CD4-positive, alpha-beta T cell treated with Interleukin-17A for 4 hours (primary cell): ENCODE data around the gene RGS3.
"Not testable (repeated sequence)": the region's sequence is repeated elsewhere in the genome, so short reads cannot be mapped to it uniquely, and the experiment has no call there.

Source experiments
- DNase-seq: peaks from one replicate; pipeline ENCODE4 v3.0.0-alpha.2; 2020; ENCODE audit warnings: mixed read lengths

Gene RGS3

DNA sequence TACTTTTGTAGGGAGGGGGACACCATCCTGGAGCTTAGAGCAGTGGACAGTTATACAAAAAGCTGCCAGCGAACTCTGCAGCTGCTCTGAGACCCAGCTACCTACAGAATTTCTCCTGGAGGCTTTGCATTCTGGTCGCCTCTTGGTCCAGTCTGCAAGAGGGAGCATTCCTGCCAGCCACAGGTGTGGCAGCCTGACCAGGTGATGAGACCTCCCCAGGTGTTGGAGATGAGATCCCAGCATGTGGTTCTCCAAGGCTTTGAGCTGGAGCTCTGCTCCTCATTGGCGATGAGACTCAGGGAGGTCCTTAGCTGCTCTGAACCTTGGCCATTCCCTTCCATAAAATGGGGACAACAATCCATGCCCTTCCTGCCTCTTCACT lies 69.3 kb downstream of the RGS3 start:
- no peak for DNase-seq

DNA sequence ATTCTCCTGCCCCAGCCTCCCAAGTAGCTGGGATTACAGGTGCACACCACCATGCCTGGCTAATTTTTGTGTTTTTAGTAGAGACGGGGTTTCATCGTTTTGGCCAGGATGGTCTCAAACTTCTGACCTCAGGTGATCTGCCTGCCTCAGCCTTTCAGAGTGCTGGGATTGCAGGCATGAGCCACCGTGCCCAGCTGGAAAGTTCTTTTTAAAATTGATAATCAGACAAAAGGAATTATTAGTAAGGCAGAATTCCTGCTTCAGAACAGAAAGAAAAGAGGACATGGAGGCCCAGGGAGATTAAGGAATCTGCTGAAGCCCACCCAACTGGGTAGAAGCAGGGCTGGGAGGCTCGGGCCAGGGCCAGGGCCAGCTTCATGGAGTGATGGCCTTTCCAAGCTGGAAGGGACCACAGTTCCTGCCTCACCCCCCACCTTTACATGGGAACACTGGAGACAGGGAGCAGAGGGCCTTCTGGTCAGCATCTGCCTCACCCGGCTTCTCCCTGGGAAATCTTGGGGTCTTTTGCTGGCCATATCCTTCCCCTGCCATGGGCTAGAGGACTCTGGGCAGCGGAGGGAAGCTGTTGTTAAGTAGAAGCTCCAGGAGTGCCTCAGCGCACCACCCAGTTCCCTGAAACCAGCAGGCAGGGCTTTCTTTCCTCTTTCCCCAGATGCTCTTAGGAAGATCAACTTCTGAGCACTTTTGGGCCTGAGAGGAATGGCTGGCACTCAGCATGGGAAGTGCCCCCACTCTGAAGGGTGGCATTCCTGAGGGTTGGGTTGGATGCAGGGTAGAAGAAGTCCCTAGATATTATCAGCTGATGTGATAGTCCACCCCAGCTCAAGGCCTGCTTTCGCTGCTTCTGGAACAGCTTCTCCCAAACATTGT lies 70.1 kb downstream of the RGS3 start:
- DNase-seq: no peak

DNA sequence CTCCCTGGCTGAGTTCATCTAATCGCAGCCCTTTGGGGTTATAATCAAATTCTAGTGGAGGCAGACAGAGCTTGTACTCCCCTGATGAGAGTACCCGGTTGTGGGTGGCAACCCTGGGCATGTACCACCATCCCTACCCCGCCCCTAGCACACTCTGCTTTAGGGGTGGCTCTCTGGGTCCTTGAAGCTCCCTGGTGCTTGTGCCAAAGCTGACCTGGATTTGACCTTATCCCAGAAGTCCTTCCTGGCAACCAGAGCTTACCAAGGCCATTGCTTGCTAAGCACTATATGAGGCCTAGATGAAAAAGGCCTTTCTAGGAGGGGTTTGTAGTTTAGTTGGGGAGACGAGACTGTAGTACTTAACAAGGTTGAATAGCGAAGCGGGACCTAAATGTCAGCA lies 72.2 kb downstream of the RGS3 start:
- DNase-seq: no peak

DNA sequence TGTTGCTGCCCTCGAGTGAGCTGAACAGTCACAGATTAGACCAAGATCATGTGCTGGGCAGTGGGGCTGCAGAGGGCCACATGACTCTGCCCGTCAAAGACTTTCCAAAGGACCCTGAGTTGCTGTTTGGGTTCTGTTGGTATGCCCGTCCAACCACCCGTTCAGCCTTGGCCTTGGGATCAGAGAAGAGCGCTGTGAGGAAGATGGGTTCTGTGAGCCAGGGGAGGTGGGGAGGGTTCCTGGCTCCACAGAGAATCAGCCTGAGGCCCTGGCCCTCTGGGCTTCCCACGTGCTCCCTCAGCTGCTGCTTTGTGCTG lies 72.6 kb downstream of the RGS3 start:
- no peak for DNase-seq

DNA sequence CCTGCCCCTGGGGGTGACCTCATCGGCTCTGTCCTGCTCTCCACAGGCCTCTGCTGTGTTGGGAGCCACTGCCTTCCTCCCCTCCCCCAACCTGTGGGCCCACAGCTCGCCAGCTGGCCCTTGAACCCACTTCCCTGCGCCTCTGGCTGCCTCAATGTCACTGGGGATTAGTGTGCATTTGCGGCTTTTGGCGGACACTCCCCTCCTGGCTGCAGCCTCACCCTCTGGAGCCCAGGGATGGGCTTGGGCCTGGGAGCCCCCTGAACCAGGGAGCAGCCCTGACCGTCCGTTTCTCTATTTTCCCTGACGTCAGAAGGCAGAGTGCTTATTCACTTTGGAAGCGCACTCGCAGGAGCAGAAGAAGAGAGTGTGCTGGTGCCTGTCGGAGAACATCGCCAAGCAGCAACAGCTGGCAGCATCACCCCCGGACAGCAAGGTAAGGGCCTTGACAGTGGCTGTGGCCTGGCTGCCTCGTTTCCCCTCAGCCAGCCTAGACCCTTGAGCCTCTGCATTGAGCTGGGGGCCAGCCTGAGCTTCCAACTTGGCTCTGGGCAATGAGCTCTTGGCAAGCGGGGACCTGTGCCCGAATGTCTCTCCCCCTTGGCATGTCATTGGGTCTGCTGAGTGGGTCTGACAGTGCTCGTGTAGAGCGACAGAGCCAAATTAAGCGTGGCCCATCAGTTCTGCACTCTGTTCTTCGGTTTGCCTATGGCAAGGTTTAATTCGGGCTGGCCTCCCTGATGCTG lies 73.1 kb downstream of the RGS3 start:
- no peak for DNase-seq

- no peak for DNase-seq
Observed at GRCh38 chr9:113537229-113537810, 73.8 kb downstream of the RGS3 start.

GRCh38 chr9:113538131-113538530 lies 74.6 kb downstream of the RGS3 start:
- DNase-seq: no peak

DNA sequence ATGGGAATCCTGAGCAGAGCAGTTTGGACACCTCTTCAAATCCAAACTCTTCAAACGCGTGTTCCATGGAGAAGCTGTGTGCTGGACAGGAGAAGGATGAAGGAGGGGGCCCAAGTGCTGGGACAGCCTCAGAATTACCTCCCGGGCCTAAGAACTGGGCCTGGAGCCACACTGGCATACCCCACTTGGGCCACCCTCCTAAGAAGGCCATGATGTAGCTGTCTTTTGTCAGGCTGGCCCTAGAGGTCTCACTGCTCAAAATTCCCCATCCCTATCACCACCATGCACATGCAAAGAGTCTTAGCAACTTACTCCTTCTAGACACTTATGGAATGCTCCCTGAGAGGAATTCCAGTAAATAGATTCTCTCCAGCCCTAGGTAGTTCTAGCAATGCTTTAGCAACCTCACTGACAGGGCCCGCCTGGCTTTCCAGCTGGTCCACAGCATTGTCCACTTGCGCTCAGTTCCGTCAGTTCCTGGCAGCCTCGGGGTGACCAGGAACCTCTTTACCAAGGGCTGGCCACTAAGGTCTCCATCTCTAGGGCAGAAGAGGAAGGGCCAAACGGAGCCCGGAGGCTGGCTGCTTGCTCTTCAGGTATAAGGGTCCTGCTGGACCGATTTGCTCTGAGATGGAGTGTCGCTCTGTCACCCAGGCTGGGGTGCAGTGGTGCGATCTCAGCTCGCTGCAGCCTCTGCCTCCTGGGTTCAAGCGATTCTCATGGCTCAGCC lies 75.3 kb downstream of the RGS3 start:
- DNase-seq: no peak

- DNase-seq: no peak
Observed at GRCh38 chr9:113540466-113540865, 76.9 kb downstream of the RGS3 start.

DNA sequence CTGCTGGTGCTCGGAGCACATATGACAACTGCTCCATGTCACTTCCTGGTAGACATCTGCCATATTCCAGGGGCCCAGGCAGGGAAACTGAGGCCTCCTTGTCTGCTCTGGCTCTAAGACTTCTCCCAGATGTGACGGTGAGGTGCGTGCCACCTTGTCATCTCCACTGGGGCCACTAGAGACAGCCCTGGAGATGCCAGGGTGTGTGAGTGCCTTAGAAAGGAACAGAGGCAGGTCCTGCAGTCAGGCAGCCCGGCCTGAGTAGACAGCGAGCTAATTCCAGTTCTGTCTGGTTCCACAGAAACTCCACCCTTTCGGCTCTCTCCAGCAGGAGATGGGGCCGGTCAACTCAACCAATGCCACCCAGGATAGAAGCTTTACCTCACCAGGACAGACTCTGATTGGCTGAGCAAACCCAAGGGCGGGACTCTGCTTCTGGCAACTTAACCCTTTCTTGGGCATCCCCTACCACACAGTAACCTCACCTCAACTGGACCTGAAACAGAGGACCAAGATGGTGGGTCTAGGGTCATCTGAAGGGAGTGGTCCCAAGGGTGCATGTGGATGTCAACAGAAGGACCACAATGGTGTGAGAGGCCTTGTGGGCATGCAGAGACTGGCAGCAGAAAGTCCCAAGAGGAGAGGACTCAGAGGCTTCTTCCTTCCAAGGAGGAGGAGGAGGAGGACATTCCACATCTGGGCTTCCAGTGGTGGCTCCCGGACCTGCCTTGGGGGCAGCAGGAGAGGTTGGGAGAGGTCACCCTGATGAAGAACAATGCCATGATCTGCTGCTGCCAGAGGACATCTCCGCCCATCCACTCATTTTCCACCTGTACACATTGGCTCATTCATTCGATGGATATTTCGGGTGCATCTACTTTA lies 77.7 kb downstream of the RGS3 start:
- DNase-seq: no peak

DNA sequence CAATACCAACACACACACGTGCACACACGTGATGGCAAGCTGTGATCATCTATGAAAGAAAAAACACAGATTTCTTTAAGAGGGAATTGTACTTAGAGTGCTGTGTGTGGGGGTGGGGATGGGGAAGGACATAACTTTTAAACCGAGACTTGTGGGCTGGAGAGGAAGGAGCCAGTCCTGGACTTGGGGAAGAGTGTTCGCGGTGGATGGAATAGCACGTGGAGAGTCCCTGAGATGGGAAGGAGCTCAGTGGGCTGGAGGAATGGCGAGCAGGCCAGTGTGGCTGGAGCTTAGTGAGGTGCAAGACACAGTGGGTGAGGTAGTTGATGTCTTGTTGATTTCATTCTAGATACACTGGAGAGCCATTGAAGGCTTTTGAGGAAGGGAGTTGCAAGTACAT lies 78.5 kb downstream of the RGS3 start:
- DNase-seq: no peak

GRCh38 chr9:113542741-113543140 lies 79.2 kb downstream of the RGS3 start:
- DNase-seq: no peak

- no peak for DNase-seq
Observed at GRCh38 chr9:113543296-113543981, 79.9 kb downstream of the RGS3 start.

DNA sequence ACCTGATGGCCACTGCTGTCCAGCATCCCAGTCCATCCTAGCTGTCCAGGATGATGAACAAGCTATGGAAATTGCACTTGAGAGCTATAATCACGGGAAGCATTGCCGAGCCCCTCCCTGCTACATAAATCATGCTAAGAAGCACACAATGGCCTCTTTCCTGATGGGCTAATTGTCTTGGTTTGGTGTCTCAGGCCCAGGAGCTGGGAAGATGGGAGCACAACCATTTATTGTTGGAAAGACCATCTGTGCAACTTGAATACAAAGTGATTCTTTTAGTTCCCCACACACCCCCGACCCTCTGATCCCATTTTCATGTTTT lies 80.4 kb downstream of the RGS3 start:
- no peak for DNase-seq

DNA sequence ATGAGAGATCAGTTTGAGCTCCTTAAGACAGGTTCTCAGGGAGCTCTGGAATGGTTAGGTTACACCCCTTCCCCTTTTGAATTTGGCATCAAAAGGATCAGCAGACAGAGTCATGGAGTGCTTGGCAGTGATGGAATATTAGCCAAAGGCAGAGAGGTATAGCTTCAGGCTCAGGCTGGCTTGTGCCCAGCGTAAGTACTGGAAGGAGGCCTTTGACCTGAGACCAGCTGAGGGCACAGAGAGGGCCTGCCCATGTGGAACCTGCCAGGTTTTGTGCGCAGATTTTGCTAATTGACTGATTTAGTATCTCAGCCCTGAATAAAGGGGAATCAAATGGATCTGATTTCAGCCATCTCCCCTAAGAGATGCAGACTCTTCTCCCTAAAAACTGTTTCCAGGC lies 81.5 kb downstream of the RGS3 start:
- DNase-seq: no peak

DNA sequence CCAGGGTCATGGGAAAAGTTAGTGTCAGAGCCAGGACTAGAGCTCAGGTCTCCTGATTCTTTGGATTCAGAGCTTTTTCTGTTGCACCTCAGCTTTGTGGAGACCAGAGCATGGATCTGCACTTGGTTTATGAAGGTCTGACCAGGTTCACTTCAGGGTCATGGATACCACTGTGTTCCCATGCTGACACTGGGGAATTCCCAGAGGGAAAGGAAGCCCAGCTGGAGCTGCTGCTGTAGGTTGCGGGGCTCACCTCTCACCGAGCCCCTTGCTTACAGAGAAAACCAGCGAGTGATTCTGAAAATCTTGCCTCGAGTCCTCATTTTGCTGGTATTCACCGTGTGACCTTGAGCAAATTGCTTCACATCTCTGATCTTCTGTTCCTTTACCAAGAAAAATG lies 83.0 kb downstream of the RGS3 start:
- no peak for DNase-seq

DNA sequence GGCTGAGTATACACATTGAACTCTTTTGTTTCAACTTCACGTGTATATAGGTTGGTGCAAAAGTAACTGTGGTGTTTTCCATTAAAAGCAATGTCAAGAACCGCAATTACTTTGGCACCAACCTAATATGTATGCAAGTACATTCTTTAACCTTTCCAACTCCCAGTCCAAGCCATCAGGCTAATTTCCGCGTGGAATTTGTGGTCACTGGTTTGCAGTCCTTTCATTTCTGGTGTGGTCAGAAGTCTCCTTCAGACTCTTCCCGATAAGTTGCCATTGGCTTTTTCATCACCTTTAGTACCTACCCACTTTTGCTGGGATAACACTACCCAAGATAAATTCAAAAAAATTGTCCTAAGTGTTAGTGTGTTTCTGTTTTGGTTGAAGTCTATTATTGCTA lies 84.0 kb downstream of the RGS3 start:
- no peak for DNase-seq

DNA sequence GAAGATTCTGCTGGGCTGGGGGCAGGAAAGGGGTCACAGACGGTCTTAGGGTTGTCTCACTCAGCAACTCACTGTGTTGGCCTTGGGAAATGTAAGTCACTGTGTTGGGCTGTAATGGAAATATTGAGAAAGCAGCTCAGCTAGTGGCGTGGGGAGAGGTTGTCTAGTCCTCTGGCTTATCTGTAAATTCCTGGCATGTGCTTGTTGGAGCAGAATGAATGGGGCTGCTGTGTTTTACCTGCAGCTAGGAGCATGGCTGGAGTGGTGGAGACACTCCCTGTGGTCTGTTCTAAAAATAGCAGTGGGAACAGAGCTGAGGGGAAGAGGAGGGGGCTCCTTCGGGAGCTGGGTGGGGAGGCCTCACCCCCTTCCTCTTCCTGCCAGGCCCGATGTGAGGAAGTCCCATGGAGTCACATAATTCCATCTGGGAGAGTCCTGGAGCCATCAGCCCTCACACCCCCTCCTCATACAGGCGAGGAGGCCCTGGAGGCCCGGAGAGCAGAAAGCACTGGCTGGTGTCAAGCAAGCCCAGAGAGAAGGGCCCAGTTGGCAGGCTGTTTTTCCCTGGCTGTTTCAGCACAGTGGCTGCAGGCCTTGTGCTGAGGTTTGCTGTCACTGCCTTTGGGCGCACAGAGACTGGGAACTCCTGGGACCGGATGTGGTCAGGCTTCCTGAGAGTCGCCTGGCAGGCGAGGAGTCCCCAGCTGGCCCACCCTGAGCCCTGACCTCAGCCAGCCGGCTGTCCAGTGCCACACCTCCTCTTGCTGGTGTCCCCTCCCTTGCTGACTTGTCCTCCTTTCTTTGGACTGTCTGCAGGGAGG lies 84.9 kb downstream of the RGS3 start:
- no peak for DNase-seq

GRCh38 chr9:113549892-113550291 lies 86.4 kb downstream of the RGS3 start:
- DNase-seq: not testable (repeated sequence)

GRCh38 chr9:113556877-113557593 lies 93.5 kb downstream of the RGS3 start:
- DNase-seq: no peak
